Raji (cell line): Measurements from ENCODE around the gene SMOC2.

Source experiments
- POLR2A ChIP-seq: IDR thresholded peaks from 2 replicates; pipeline ENCODE4 v1.6.1; 2011; ENCODE audit warnings: low read depth, low read length, control low read depth; ENCODE audit not compliant: insufficient read depth

The SMOC2 gene

GRCh38 chr6:168634541-168635328, 193.8 kb downstream of the SMOC2 start:
- no peak for TF ChIP-seq POLR2A

DNA sequence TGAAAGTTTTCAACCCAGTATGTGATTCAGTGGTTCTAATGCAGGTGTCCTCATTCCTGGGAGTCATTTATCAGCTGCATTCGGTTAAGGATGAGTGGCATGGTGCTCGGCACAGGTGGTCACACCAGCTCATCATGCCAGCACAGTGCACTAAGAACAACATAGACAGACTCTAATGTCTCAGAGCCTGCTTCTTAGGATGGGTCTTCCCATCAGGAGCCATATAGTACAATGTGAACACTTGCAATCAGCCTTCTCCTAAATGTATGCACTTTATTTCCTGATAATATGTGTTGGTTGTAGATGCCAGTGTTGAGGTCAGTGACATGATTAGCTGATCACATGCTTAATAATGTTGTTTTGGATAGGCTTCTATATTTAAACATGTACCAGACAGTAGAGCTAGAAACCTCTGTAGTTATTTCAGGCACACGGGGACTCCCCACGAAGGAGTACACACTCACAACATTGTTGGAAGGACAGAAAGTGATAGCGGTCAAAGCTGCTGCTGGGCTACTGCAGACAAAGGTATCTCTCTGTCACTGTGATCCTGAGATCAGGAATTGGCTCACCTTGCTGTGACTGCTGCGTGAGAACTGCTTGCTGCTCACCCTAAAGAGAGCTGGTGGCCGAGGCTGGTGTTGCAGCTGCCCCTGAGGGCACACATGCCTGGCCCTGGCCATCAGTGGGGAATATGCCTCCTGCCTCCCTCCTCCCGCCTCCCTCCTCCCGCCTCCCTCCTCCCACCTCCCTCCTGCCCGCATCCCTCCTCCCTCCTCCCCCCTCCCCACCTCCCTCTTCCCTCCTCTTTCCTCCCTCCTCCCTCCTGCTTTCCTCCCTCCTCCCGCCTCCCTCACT, 195.4 kb downstream of the SMOC2 start:
- no peak for TF ChIP-seq POLR2A

DNA sequence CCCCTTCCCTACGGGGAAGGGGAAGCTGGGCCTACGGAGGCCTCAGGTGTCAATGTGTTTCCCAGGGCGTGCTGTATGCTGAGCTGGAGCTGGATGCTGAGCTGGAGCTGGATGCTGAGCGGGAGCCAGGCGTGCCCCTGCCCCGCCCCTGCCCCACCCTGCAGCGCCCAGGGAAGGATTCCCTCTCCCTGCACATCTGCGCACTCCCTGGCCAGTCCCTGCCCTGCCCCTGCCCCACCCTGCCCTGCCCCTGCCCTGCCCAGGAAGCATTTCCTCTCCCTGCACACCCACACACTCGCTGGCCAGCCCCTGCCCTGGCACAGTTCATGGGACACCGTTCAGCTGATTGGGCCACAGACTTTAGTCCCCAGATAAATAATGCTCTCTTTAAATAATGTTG, 196.8 kb downstream of the SMOC2 start:
- no peak for TF ChIP-seq POLR2A

GRCh38 chr6:168638468-168639271, 197.7 kb downstream of the SMOC2 start:
- TF ChIP-seq POLR2A, result no peak

- no peak for TF ChIP-seq POLR2A
Observed at GRCh38 chr6:168640181-168640580, 199.2 kb downstream of the SMOC2 start.

GRCh38 chr6:168640768-168641167, 199.8 kb downstream of the SMOC2 start:
- TF ChIP-seq POLR2A, result no peak

DNA sequence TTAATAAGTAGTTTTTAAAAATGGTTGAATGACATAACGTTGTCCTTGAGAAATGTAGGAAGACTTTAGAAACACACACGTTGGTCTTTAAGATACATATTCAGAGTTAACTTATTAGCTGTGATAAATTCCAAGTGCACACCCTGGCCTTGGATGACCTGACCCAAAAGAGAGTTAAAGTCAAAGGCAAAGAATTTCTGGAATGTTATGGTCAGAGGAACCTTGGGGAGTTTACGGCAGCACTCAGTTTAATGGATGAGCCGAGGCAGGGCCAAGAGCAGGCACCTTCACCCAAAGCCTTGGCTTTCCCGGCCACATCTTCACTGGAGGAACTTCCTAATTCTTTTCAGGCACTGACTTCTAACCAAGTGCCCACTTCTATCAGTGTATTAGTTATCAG, 200.5 kb downstream of the SMOC2 start:
- TF ChIP-seq POLR2A, result no peak

DNA sequence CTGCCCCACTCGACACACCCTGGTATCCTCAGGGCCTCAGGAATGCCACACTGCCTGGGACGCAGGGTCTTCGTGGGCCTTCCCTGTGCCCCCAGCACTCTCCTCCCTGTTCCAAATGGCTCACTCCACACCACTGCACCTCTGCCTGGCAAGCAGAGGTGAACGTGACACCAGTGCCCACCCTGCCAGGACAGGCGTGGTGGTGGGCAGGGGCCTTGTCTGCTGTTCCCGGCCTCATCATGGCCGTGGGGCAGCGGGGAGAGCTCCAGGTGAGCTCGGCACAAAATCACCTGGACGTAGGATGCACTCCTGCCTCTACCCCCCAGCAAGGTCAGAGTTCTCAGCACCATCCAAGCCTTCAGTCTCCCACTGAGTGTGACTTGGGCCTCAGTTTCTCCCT, 202.4 kb downstream of the SMOC2 start:
- TF ChIP-seq POLR2A, result no peak

- no peak for TF ChIP-seq POLR2A
Observed at GRCh38 chr6:168645326-168645725, 204.3 kb downstream of the SMOC2 start.

DNA sequence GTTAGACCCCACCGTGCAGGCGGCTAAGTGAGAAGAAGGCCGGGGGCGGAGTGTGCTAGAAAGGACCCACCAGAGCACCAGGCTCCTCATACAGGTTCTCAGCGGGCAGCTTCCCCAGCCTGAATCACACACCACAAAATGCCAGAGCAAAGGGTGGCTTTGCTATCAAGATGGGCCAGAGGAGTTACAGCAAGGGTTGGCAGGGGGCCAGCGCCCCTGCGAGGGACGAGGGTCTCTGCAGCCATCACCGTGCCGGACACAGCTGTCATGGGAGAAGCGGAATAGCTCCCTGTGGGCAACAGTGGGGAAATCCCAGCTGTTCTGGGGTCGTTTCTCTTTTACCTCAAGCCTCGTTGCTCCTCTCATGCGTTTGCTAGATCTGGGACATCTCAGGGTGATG, 206.3 kb downstream of the SMOC2 start:
- no peak for TF ChIP-seq POLR2A

- TF ChIP-seq POLR2A, result no peak
Observed at GRCh38 chr6:168648240-168649125, 207.5 kb downstream of the SMOC2 start.

GRCh38 chr6:168649209-168649608, 208.2 kb downstream of the SMOC2 start:
- no peak for TF ChIP-seq POLR2A

DNA sequence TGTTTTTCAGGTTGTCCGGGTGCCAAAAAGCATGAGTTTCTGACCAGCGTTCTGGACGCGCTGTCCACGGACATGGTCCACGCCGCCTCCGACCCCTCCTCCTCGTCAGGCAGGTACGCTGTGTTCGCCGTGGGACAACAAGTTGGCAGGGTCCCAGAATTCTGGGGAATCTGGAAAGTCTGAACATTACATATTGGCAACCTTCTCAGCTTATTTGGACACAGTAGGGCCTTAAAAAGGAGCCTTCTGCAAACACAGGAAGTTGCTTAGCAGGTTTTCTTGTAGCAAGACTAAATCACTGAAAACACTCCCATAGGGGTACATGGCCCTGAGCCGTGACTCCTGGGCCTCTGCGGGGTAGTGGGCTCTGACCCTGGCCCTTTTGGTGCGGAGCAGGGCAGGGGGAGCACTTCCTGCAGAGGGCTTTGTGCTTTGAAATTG, 209.7 kb downstream of the SMOC2 start:
- no peak for TF ChIP-seq POLR2A

DNA sequence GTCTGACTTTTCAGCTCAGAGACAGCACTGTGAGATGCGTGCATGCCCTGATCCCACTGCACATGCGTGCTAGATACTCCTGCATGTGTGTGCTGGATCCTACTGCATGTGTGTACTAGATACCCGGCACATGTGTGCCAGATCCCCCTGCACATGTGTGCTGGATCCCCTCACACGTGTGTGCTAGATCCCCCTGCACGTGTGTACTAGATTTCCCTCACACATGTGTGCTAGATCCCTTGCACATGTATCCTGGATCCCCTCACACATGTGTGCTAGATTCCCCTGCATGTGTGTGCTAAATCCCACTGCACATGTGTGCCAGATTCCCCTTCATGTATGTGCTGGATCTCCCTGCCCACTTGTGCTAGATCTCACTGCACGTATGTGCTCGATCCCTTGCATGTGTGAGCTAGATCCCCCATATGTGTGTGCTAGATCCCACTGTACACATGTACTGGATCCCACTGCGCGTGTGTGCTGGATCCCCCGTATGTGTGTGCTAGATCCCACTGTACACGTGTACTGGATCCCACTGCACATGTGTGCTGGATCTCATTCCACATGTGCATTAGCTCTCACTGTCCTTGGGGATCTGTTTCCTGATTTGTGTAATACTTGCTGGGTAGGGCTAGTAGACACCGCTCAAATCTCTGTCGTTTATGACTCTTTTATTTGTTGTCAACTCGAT, 214.6 kb downstream of the SMOC2 start:
- TF ChIP-seq POLR2A, result no peak
